Left ventricle myocardium inferior (tissue), 1 donor: ENCODE results near the gene KCND2. TPM values are rescaled to one million over a fixed set of nuclear protein-coding genes. Genes with fewer than 3 reads are reported as not detected.

Experiments
- DNase-seq: peaks from one replicate; pipeline ENCODE4 v3.0.0-alpha.2; 2020
- H3K27ac ChIP-seq: fragments of 200-600 bp; replicated peaks from 2 replicates; pipeline ENCODE4 v1.8.0; 2021
- H3K27me3 ChIP-seq: fragments of 200-600 bp; 2 replicates; pipeline ENCODE4 v1.8.0; 2021; ENCODE audit warnings: low read depth
- H3K36me3 ChIP-seq: fragments of 200-600 bp; 2 replicates; pipeline ENCODE4 v1.8.0; 2021
- H3K4me1 ChIP-seq: fragments of 200-600 bp; 2 replicates; pipeline ENCODE4 v1.8.0; 2021
- H3K4me3 ChIP-seq: fragments of 200-600 bp; 2 replicates; pipeline ENCODE4 v1.8.0; 2021; ENCODE audit warnings: mild to moderate bottlenecking, moderate library complexity
- H3K9me3 ChIP-seq: fragments of 200-600 bp; replicated peaks from 2 replicates; pipeline ENCODE4 v1.8.0; 2021
- CTCF ChIP-seq: fragments of 200-600 bp; IDR thresholded peaks from 2 replicates; pipeline ENCODE4 v1.8.0; 2021; ENCODE audit warnings: antibody characterized with exemption, mild to moderate bottlenecking, borderline replicate concordance
- intact Hi-C: fragments of 100-400 bp; cut with micrococcal nuclease; formaldehyde crosslinking; loops from one replicate; pipeline ENCODE4 v1.11.0; 2022
- total RNA-seq: library from RNA; stranded (reverse); fragmentation: NEBNext Ultra II Directional; extraction: Animal tissue kit (Norgen Biotek cat#: 25700); gene quantifications from one replicate; pipeline ENCODE4 v1.2.1, GENCODE V29; 2021
- donor health status: DM: no; HTN: yes; CAD: no; lungs with severe emphysema.

The KCND2 gene
- total RNA-seq, 1 donor from 2014 or later: not detected

GRCh38 chr7:120582916-120583315 is 309.9 kb downstream of the KCND2 start:
- Histone ChIP-seq H3K4me3 (no peak overlapping the region), H3K4me1 (no peaks in the 10 kb centered on the region), H3K36me3 (no peaks in the 10 kb centered on the region), H3K27ac (no peak overlapping the region), H3K9me3 (no peaks in the 10 kb centered on the region), H3K27me3 (no peaks in the 10 kb centered on the region)
- intact Hi-C loops: no loop called here
- TF ChIP-seq CTCF: no peak
- no peak for DNase-seq

- DNase-seq: no peak
- intact Hi-C loops: no loop called here
- H3K9me3 ChIP-seq: no peaks in the 10 kb centered on the region
These were observed 311.1 kb downstream of the KCND2 start for GRCh38 chr7:120583899-120584586.

GRCh38 chr7:120586571-120586970 is 313.6 kb downstream of the KCND2 start:
- intact Hi-C loops: no loop called here
- no peak for TF ChIP-seq CTCF
- Histone ChIP-seq H3K9me3 (no peaks in the 10 kb centered on the region), H3K36me3 (no peaks in the 10 kb centered on the region), H3K4me3 (no peak overlapping the region), H3K27ac (no peak overlapping the region), H3K27me3 (no peaks in the 10 kb centered on the region), H3K4me1 (no peaks in the 10 kb centered on the region)
- no peak for DNase-seq

More at GRCh38 chr7:120583899-120584586, 311.1 kb downstream of the KCND2 start:
- no peaks in the 10 kb centered on the region for H3K4me1 ChIP-seq
- TF ChIP-seq CTCF: no peak
- no peak overlapping the region for H3K4me3 ChIP-seq
- H3K27me3 ChIP-seq: no peaks in the 10 kb centered on the region
- no peaks in the 10 kb centered on the region for H3K36me3 ChIP-seq
- H3K27ac ChIP-seq: no peak overlapping the region

- Histone ChIP-seq H3K36me3 (no peaks in the 10 kb centered on the region), H3K27me3 (no peaks in the 10 kb centered on the region), H3K9me3 (no peaks in the 10 kb centered on the region), H3K27ac (no peak overlapping the region), H3K4me1 (no peaks in the 10 kb centered on the region), H3K4me3 (no peak overlapping the region)
- TF ChIP-seq CTCF: no peak
- DNase-seq: no peak
- intact Hi-C loops: no loop called here
These were observed 314.3 kb downstream of the KCND2 start for GRCh38 chr7:120587243-120587642.

- Histone ChIP-seq H3K36me3 (no peaks in the 10 kb centered on the region), H3K4me3 (no peak overlapping the region), H3K27ac (no peak overlapping the region), H3K4me1 (no peaks in the 10 kb centered on the region), H3K27me3 (no peaks in the 10 kb centered on the region), H3K9me3 (no peaks in the 10 kb centered on the region)
- TF ChIP-seq CTCF: no peak
- no peak for DNase-seq
- intact Hi-C loops: no loop called here
These were observed 315.4 kb downstream of the KCND2 start for GRCh38 chr7:120588416-120588815.
